C4-2B (cell line): ENCODE data around the gene NFAT5.

Experiments
- CTCF ChIP-seq: fragments of 450-650 bp; conservative IDR thresholded peaks from 2 replicates; pipeline ENCODE4 v1.5.1; 2017; ENCODE audit warnings: mild to moderate bottlenecking
- ZFX ChIP-seq: fragments of 450-650 bp; IDR thresholded peaks from 2 replicates; pipeline ENCODE4 v1.6.1; 2017

DNA sequence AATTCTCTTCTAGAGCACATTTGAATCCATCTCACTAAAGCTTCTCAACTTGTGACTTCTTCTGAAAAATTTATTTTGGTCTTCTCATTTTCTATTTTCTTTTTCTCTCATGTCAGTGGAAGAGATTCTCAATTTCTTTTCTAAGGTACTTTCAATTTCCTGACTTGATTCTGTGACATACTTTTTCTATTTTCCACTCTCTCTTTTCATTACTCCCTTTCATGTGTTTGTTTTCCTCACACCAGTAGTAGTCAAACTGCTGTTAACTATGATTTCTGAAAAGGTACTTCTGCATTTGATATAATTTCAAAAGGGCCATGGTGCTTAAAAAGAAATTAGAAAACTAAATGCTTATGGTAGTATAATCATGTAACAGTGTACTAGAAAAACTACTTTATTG lies 41.9 kb downstream of the NFAT5 start:
- no peak for TF ChIP-seq CTCF
- TF ChIP-seq ZFX = no peak
